AG08395 (cell line): Measurements from ENCODE around the gene ID4.
A peak's percentile ranks its signal among the peaks of the same experiment; 100 is the strongest.
"Not testable (repeated sequence)": the region's sequence is repeated elsewhere in the genome, so short reads cannot be mapped to it uniquely, and the experiment has no call there.

Source experiments
- DNase-seq: peaks from one replicate; pipeline ENCODE4 v3.0.0; 2012; ENCODE audit warnings: mixed read lengths, low spot score

Gene ID4

DNA sequence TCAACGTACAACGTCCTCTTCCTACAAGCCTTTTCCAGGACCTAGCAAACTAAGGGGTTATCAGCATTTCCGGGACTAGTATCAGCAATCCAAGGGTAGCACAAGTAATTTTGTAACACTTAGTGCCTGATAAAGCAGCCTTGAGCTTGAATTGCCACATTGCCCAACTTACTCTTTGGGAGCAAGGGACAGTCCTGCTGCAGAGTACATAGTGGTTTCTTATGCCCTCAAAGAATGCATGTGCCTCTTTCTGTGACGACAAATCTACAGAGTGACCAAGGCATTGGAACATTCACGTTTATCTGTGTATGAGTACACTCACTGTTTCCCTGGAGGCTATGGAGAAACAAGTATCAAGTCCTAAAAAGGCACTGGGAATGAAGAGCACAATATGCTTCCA, 3.2 kb upstream of the ID4 start:
- no peak for DNase-seq

DNA sequence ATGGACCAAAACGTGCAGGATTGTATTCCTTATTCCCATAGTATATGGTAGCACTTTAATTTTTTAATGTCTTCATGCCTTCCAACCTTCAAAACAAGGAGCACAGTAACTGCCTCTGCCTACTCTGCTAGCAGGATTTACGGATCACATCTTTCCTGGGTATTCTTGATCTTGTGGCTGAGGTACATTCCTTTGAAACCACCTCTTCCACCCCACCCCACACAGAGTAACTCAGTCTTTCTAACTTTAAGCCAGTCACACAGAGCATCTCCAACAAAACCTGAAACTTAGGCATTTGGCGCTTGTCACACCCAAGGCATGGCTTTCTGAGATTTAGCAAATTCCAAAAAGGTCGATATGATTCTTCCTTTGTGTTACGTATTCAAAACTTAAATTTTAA, 2.3 kb upstream of the ID4 start:
- no peak for DNase-seq

DNA sequence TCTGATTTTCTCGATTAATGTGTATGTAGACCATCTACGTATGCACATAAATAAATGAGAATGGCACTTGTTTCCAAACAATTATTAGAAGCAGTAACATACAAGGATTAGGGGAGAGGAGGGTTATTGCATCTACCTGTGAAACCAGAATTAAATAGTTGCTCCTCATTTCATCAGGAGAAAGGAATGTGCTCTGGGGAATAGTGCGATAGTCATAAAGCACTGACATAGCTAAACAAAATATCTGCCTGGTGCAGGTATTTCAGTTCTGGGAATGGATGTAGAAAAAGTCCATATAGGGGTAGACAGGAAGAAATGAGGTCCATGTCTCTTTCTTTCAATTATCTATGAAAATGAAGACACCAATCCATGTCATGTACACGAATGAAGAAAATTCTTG, 1.6 kb upstream of the ID4 start:
- DNase-seq, result no peak

DNA sequence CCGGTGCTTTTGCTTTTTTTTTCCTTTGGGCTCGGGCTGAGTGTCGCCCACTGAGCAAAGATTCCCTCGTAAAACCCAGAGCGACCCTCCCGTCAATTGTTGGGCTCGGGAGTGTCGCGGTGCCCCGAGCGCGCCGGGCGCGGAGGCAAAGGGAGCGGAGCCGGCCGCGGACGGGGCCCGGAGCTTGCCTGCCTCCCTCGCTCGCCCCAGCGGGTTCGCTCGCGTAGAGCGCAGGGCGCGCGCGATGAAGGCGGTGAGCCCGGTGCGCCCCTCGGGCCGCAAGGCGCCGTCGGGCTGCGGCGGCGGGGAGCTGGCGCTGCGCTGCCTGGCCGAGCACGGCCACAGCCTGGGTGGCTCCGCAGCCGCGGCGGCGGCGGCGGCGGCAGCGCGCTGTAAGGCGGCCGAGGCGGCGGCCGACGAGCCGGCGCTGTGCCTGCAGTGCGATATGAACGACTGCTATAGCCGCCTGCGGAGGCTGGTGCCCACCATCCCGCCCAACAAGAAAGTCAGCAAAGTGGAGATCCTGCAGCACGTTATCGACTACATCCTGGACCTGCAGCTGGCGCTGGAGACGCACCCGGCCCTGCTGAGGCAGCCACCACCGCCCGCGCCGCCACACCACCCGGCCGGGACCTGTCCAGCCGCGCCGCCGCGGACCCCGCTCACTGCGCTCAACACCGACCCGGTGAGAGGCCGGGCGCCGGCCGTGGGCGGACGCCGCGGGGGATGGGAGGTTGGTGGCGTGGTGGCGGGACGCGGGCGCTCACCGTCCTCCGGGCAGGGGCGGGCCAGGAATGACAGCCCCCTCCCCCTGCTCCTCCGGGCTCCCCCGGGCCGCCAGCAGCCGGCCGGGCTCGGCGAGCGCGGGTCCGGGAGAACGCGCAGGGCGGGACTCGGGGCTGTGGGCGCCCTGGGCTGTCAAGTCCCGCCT, 606 bp downstream of the ID4 start:
- peak; percentile 27 for DNase-seq

DNA sequence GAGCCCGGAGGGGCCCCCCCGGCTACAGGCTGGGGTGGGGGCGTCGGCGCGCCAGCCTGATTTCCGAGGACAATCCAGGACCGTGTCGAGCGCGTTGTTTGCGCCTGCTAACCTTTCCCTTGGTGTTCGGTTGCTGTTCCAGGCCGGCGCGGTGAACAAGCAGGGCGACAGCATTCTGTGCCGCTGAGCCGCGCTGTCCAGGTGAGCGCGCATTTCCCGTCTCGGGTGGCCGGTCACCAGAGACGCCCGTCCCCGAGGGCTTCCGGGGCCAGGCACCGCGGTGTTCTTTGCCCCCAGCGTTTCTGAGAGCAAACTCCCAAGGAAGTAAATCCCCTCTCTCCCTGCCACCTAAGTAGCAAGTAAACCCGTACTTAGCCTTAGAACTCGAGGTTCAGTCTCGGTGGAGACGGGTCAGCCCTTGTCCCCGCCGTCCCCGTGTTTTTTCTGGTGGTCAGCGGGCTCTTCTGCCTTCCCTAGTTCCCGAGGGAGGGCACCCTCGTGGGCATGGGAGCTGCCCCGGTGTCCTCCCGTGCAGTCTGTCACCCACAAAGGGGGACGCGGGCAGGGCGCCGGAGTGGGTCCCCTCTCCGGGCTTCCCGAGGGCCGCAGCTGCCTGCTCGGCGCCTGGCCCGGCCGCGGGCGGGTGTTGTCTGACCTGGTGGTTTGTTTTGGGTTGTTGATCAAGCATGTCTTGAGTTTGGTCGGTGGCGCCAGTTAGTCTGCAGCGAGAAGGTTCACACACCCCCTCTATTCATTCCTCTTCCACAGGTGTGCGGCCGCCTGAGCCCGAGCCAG, 1.5 kb downstream of the ID4 start:
- DNase-seq, result no peak

DNA sequence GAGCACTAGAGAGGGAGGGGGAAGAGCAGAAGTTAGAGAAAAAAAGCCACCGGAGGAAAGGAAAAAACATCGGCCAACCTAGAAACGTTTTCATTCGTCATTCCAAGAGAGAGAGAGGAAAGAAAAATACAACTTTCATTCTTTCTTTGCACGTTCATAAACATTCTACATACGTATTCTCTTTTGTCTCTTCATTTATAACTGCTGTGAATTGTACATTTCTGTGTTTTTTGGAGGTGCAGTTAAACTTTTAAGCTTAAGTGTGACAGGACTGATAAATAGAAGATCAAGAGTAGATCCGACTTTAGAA, 2.0 kb downstream of the ID4 start:
- no peak for DNase-seq

DNA sequence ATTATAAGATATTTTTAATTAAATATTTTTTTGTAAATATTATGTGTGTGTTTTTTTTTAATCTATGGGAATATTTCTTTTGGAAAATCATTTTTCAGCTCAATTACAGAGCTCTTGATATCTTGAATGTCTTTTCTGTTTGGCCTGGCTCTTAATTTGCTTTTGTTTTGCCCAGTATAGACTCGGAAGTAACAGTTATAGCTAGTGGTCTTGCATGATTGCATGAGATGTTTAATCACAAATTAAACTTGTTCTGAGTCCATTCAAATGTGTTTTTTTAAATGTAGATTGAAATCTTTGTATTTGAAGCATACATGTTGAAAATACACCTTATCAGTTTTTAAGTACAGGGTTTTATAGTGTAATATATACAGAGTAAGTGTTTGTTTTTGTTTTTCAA, 2.6 kb downstream of the ID4 start:
- DNase-seq, result no peak

DNA sequence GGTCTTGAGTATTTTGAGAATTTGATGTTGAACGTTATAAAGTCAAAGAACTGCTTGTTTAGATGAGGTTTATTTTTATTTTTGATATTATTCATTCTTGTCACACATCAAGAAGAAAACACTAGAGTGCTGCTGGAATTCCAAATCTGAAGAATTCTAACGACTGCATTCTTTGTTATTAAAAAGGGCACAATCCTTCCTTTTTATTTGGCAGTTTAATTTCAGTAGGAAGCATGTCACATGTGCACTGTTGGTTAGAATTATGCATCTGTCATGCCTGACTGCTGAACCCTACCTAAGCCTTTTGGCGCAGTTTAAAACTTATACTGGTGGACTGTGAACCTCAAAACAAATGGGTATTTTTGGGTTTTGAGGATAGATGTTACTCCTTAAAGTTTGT, 4.0 kb downstream of the ID4 start:
- no peak for DNase-seq

DNA sequence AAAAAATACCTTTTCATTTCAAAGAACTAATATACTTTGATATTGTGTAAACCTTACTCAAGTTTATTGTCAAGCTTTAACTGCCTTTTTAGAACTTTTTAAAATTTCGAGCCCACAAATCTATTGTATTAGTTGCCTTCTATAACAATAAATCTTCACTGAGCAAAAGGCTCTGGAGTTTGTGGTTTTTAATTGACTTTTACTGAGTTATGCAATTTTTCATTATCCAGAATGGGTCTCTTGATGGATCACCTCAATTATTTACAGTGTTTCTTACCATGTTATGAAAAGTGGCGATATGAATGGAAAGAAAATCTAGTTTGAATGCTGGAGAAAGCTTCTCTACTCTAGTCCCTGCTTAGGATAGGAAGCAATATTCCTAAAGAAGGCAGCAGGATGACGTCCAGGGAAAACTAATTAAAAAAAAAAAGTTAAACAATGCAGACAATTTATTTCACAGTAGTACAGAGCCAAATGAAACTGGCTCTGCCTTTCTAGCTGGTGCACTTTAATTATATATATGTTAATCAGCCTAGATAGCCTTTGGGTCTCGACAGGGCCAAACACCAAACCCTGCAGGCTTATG, 5.0 kb downstream of the ID4 start:
- DNase-seq, result no peak

DNA sequence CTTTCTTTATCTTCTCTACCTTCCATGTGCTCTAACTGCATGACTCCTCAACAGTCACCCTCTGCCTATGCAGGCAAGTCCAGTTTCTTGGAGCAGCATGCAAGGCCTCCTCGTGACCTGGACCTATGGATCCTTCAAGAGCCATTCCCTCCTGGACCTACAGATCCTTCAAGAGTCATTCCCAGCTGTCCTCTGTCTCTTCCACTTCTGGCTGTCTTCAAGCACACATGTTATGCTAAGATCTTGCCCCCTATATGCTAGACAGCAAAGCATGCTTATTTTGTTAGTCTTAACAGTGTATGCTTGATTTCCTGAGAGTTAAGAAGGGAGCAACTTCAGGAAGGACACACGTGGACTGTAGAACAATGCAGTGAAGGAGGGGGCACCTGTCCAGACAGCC, 7.5 kb downstream of the ID4 start:
- no peak for DNase-seq

DNA sequence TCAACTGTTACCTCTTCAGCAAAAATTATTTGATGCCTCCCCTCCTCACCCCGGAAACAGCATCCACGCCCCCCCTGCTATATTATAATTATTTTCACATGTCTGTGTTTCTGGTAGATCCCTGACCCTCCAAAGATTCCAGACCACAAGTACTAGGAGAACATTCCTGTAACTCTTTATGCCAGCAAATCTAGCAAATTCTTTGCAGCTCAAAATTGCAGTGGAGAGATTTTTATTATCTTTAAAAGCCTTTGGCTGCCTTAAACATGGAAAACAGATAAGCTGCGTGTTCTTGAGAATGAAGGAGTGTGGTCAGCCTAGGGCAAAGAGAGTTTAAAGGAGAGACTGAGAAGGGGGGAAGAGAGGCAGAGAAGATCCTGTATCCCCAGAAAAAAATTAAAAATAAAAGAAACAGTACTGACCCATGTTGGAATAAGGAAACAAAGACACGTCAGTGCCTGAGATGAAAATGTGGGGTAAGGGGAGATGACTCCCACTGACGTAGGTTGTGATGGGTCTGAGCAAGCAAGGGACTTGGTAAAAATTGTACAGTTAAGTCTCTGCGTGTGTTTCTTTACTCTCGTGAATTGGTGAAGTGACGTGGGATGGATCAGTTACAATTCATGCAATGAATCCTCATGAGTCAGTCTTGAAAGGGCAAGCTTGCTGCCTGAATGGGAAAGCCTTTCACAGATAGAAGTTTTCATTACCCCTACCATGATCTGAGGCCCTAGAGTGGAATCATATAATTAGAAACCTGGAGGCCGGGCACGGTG, 8.3 kb downstream of the ID4 start:
- no peak for DNase-seq

DNA sequence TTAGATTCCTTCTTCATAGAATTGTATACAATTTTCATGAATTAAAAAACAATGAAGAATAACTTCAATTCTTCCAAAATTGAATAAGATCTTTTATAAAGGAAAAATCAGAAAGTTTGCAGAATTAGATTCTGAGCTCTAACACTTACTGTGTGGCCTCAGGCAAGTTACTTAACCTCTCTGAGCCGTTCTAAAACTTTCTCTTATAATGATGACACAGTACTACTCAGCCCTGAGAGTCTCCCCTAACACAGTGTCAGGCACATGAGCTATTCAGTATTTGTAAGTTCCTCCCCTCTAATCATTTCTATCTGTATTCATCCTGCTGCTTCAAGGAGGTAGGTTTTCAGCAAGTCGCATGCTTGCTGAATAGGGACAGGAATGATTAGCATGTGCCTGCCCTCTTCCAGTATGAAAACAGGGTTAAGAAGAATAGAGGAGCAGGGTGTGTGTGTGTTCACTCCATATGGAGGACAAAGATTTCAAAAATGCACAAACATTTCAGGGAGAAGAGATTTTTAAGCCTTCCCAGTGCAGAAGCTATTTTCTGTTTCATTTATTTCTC, 11.4 kb downstream of the ID4 start:
- DNase-seq, result no peak

DNA sequence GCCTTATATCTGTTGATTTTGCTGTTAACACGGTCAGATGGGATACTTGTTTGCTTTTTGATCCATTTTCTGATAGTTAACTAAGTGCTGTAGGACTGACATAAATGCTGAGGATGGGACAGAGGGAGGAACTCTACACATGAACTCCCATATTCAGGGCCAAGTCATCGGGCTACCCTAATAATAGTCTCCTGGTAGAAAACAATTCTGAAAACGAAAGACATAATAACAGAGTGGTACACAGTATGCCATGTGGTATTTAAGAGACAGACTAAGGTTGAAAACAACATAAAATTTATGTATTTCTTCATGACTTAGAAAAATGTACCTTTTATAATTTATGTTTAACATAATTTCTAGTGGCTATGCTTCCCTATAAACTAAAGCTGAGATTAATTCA, 12.0 kb downstream of the ID4 start:
- no peak for DNase-seq

DNA sequence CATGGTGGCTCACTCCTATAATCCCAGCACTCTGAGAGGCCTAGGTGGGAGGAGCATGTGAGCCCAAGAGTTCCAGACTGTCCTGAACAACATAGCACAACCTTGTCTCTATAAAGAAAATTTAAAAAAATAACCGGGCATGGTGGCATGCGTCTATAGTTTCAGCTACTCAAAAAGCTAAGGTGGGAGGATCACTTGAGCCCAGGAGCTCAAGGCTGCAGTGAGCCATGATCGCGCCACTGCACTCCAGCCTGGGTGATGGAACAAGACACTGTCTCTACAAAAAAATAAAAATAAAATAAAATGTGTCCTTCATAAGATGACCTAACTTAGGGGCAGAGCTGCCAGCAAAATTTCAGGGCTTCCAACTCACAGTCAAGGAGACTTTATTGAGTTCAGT, 12.6 kb downstream of the ID4 start:
- no peak for DNase-seq

DNA sequence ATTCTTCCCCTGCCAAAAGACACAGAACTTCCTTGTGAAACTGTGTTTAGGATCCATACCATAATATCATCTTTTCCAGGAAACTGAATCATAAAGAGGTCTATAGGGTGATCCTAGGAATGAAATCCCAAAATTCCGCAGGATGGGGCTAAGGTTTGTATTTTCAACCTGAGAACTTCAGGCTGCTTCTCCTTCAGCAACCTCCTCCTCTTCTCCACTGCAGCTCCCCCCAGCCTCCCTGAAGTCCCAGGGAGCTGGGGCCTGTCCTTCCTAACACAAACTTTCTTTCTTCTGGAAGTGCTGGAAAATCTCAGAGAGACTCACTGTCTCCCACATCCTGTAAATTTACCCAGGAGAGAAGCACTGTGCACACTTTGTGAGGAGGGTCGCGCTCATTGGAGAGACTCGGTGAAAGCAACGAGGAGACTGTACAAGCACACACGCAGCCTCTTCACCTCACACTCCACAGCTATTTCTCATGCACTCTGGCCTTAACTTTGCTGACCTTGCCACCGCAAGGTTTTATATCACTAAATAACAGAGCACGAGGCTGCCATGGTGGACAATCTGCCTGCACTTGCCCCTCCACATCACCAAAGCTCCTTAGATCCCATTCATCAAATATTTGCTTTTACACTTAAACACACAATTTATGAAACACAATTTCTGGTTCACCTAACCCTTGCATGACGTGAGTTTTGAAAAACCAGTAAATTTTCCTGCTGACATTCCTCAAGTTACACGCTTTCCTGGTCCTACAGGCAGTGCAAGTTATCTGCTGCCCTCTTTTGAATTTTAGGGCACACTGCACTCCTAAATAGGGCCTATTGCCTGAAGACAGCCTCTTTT, 14.3 kb downstream of the ID4 start:
- DNase-seq, result peak; percentile 88

DNA sequence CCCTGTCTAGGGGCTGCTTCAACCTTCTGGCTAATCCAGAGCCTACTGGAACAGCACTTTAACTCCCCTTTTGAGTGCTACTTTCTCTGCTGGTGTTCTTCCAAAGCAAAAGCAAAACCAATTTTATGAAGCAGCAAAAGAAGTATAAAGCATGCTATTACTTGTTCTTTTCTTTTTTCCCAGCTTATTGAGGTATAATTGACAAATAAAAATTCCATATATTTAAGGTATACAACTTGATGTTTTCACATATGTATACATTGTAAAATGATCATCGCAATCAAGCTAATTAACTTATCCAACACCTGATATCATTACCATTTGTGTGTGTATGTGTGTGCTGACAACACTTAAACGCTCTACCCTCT, 14.9 kb downstream of the ID4 start:
- DNase-seq, result no peak

DNA sequence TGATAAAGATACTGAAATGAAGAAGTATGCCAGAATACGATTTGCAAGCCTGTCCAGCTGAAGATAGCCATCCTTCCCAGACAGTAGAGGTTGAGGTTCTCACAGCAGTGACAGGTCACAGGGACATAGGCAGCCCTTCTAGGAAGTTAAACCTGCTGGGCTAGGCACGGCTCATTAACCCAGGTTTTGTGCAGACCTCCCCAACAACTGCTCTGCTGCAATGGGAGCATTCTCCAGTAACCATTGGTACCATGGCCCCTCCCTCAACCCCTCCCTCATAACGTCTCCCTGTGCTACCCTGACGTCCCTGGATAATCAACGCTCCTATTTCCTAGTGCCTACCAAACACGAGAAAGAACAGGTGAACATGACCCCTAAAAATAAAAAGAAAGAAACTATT, 15.8 kb downstream of the ID4 start:
- DNase-seq, result no peak

DNA sequence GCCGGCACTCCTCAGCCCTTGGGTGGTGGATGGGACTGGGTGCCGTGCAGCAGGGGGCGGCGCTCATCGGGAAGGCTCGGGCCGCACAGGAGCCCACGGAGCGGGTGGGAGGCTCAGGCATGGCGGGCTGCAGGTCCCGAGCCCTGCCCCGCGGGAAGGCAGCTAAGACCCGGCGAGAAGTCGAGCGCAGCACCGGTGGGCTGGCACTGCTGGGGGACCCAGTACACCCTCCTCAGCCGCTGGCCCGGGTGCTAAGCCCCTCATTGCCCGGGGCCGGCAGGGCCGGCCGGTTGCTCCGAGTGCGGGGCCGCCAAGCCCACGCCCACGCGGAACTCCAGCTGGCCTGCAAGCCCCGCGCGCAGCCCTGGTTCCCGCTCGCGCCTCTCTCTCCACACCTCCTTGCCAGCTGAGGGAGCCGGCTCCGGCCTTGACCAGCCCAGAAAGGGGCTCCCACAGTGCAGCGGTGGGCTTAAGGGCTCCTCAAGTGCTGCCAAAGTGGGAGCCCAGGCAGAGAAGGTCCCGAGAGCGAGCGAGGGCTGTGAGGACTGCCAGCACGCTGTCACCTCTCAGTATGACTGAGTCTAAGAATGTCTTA, 17.3 kb downstream of the ID4 start:
- not testable (repeated sequence) for DNase-seq

DNA sequence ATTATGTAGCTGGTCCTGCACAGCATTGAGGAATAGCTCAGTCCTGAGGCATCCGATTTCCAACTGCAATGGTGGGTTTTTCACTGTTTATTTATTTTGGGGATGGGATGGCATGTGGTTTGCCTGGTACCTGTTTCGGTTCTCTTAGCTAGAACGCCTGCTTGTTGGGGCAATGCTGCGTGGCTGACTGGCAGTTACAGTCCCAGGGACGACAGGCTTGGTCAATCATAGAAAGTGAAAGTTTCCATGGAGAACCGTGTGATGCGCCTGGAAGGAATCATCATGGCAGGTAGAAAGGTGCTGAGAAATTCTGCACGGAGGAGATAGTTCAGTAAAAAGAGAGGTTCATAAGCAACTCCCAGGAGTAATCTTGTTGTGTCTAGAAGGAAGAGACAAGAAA, 18.4 kb downstream of the ID4 start:
- DNase-seq, result no peak

DNA sequence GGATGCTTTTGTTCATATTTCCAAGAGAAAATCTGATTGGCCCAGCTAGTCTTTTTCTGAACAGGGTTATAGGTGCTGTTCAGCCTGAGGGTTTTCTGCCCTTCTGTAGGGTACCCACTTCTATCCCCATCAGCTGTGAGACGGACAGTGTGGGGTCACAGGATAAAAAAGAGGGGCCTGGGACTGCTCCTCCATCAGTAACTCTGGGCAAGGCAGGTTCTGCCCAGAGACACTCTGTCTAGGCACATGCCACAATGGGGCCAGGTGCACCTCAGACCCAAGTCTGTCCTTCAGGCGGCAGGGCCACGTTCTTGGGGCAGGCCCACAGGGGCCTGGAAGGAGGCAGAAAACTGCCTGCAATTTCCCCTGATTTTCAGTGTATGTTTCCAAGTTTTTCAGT, 20.0 kb downstream of the ID4 start:
- DNase-seq, result no peak

DNA sequence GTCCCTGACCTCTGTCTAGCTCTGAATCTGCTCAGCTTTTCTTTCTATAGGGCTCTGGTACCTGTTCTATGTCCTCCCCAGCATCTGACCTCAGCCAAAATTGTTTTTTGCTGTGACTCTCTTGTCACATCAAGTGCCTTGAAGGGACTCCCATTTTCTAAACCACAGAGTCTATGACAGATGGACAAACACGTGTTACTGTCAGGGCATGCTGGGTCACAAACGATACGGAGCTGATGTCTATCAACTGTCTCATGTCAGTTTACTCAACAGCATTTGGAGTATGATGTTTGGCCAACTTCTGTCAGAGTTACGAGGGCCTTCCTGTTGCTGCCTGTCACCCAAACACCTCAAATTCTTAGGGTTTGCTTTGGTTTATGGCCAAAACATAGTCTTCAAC, 20.5 kb downstream of the ID4 start:
- DNase-seq, result no peak
